Calu3 (cell line): ENCODE measurements around the gene ZNF14. TPM values are rescaled to one million over a fixed set of nuclear protein-coding genes. Genes with fewer than 3 reads are reported as not detected.
"Not testable (repeated sequence)": the region's sequence is repeated elsewhere in the genome, so short reads cannot be mapped to it uniquely, and the experiment has no call there.

Source experiments
- Bru-seq: library from RNA; stranded (reverse); fragments of 400-500 nt; gene quantifications from one replicate; lab custom pipeline; 2021; lab: Mats Ljungman, UMichigan
- BruChase-seq, 2 experiments: library from RNA; stranded (reverse); fragments of 400-500 nt; gene quantifications; one replicate each; lab custom pipeline; 2021; lab: Mats Ljungman, UMichigan
- BruUV-seq: library from RNA; stranded (reverse); fragments of 400-500 nt; replicated peaks from 2 replicates; lab custom pipeline; 2021; lab: Mats Ljungman, UMichigan
- CTCF ChIA-PET: fragments of 300-600 bp; sonication (Branson Sonifier 250); formaldehyde crosslinking; loops from one replicate; lab custom pipeline; 2022; ENCODE audit warnings: antibody characterized with exemption; lab: Charles Lee
- DNase-seq: peaks from one replicate; pipeline ENCODE4 v3.0.0; 2022
- H3K27ac Mint-ChIP-seq: one replicate; pipeline ENCODE4 v1.8.0; 2022; ENCODE audit warnings: mixed read lengths; ENCODE audit not compliant: unreplicated experiment
- H3K27me3 Mint-ChIP-seq: one replicate; pipeline ENCODE4 v1.8.0; 2022; ENCODE audit warnings: mixed read lengths; ENCODE audit not compliant: unreplicated experiment
- H3K36me3 Mint-ChIP-seq: one replicate; pipeline ENCODE4 v1.8.0; 2022; ENCODE audit warnings: mild to moderate bottlenecking, moderate library complexity, mixed read lengths; ENCODE audit not compliant: insufficient read depth, unreplicated experiment
- H3K4me1 Mint-ChIP-seq: one replicate; pipeline ENCODE4 v1.8.0; 2022; ENCODE audit warnings: mild to moderate bottlenecking, low read depth, mixed read lengths; ENCODE audit not compliant: unreplicated experiment
- H3K4me3 Mint-ChIP-seq: one replicate; pipeline ENCODE4 v1.8.0; 2022; ENCODE audit warnings: mild to moderate bottlenecking, low read depth, moderate library complexity, mixed read lengths; ENCODE audit not compliant: unreplicated experiment
- H3K9me3 Mint-ChIP-seq: one replicate; pipeline ENCODE4 v1.8.0; 2022; ENCODE audit warnings: low read depth, mixed read lengths; ENCODE audit not compliant: unreplicated experiment
- CTCF ChIP-seq: fragments of 200-600 bp; IDR thresholded peaks from one replicate; pipeline ENCODE4 v1.8.0; 2022; ENCODE audit warnings: antibody characterized with exemption; ENCODE audit not compliant: unreplicated experiment
- intact Hi-C: fragments of 100-400 bp; cut with micrococcal nuclease; formaldehyde crosslinking; loops from one replicate; pipeline ENCODE4 v1.10.0; 2022; ENCODE audit not compliant: unreplicated experiment
- long read RNA-seq: library from polyadenylated mRNA; stranded (forward); transcript quantifications from one replicate; pipeline ENCODE4 v2.0.0, GENCODE V29; 2022
- total RNA-seq: library from RNA; stranded (reverse); gene quantifications from 2 replicates; pipeline ENCODE4 v1.2.3, GENCODE V29; 2022

The ZNF14 gene
- total RNA-seq (2.8 and 3.1 TPM in 2 replicates), Bru-seq, nascent RNA (percentile 67 among the genes with signal in this experiment), BruChase-seq, experiment 1, labeled RNA remaining after a 6-hour chase (percentile 55 among the genes with signal in this experiment), BruChase-seq, experiment 2, labeled RNA remaining after a 2-hour chase (percentile 50 among the genes with signal in this experiment)
- long read RNA-seq, partial matches to known transcripts, result 0 of 3 reads
- long read RNA-seq, other reads (novel, unspliced or antisense), result 1 of 3 reads

DNA sequence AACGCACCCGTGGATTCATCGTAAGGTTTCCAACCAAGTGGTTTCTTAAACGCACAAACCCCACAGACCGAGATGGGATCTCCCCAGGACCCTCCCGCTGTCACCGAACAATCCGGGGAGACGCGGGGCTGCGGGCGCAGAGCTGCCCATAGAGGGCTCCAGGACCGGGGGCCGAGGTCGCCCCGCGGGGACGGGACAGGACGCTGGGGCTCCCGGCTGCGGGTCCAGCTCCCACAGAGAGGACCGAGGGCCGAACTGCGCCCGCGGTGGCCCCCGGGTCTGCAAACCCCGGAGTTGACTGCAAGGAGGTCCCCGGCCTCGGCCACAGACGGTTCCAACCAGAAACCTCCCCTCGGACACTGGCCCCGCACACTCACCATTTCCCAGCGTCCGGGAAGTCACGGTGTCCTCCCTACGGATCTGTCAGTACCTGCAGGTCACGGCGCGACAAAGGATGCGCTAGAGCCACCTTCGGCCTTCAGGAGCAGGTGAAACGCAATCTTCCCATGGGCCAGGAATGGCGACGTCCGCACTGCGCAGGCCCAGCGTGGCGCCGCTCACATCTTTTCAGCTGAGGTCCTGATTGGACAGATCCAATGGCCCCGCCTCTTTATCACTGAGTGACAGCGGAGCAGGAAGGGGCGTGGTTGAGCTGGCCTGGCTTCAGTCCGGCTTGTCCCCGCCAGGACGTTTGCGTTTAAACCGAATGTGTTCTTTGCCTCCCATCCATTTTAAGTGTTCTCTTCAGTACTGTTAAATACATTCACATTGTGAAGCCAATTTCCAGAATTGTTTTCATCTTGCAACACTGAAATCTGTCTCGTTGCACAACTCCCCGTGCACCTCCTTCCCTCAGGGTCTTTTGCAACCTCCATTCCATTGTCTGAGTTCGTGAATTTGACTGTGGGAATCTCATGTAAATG lies at the start of gene ZNF14:
ZNF14 (minus strand) TSS at position 534 of the 923 bp plus-strand sequence; CDS start at position 380, 154 bp downstream.
- H3K27me3 Mint-ChIP-seq, result no peaks in the 10 kb centered on the region
- intact Hi-C loops, result loop anchor here (5.0 kb wide), 1 partner anchor 44 kb away; no protein-coding TSS in a partner anchor
- CTCF ChIA-PET, result interaction anchor here (1.0 kb wide), 1 partner anchor 43 kb away, joined by 3 read pairs; no protein-coding TSS in a partner anchor

DNA sequence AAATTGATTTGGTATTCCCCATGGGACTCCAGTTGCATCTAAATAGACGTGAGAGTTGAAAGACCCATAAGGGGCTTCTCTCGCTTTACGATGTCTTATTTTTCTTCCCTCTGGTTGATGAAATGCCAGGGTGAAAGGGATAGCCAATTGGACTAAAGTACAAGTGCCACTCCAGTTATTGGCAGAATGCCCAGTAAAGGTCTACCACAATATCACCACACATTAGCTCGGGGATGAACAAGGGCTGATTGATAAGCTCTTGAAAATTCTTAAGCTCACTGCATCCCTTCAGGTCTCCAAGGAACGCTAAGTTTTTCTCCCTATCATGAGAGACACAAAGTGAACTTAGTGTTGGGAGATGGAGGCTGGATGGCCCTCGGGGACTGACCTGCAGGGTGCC lies 48.9 kb upstream of the ZNF14 start:
- H3K4me3 Mint-ChIP-seq, H3K4me1 Mint-ChIP-seq, H3K27ac Mint-ChIP-seq, intact Hi-C loops, DNase-seq, H3K27me3 Mint-ChIP-seq, CTCF ChIA-PET, BruUV-seq, H3K36me3 Mint-ChIP-seq: not testable (repeated sequence)
- H3K9me3 Mint-ChIP-seq, result peaks cover 18% of the 10 kb centered on the region

More for the DNA sequence above, at the start of gene ZNF14:
- BruUV-seq, result no TSS peak
- DNase-seq, result peak; percentile 85
- Mint-ChIP-seq H3K27ac (peak within 1 kb of the TSS; percentile 89), H3K4me3 (peak within 1 kb of the TSS; percentile 87), H3K36me3 (peaks cover 35% of the 10 kb centered on the region), H3K4me1 (no peaks in the 10 kb centered on the region), H3K9me3 (peaks cover 3% of the 10 kb centered on the region)
- TF ChIP-seq CTCF, result no peak

DNA sequence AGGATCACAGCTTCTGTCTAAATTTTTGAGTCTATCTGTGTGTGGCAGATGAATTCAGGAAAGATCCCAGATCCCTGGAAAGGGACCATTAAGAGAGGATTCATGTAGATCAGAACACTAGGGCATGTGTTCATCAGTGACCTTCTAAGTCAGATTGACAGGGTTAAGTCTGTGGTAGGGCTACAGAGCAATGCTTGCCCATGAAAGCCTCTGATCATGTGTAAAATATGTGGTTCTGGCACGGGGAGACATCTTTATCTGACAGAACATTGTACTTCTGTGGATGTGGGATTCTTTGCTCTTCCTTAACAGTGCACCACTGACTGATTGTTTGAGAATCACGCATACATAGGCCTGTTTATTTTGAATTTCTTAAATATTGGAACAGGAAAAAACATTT lies 45.8 kb upstream of the ZNF14 start:
- no peaks in the 10 kb centered on the region for H3K27me3 Mint-ChIP-seq

GRCh38 chr19:19777692-19778091 lies 44.8 kb upstream of the ZNF14 start:
- Mint-ChIP-seq H3K36me3 (peaks cover 15% of the 10 kb centered on the region), H3K27me3 (no peaks in the 10 kb centered on the region), H3K4me3 (peak overlapping the region; percentile 82), H3K4me1 (no peaks in the 10 kb centered on the region), H3K9me3 (peaks cover 10% of the 10 kb centered on the region), H3K27ac (no peak overlapping the region)
- CTCF ChIA-PET, result interaction anchor here (0.5 kb wide), 1 partner anchor 114 kb away, joined by 4 read pairs; the partner anchor contains the start of gene ATP13A1
- no peak for TF ChIP-seq CTCF
- no TSS peak for BruUV-seq
- intact Hi-C loops, result loop anchor here (5.0 kb wide), 2 partner anchors 45 kb away; partner anchors contain the start of genes ZNF14 and ZNF506
- no peak for DNase-seq

More for the DNA sequence above, 45.8 kb upstream of the ZNF14 start:
- no peak overlapping the region for H3K4me3 Mint-ChIP-seq
- BruUV-seq, result no TSS peak
- CTCF ChIA-PET, result no interaction called here
- H3K4me1 Mint-ChIP-seq, result no peaks in the 10 kb centered on the region
- H3K27ac Mint-ChIP-seq, result no peak overlapping the region
- H3K36me3 Mint-ChIP-seq, result peaks cover 15% of the 10 kb centered on the region
- intact Hi-C loops, result loop anchor here (5.0 kb wide), 2 partner anchors 44 to 46 kb away; partner anchors contain the start of genes ZNF14 and ZNF506
- H3K9me3 Mint-ChIP-seq, result peaks cover 10% of the 10 kb centered on the region
- TF ChIP-seq CTCF, result no peak
- DNase-seq, result no peak
